Stimulated activated CD4-positive, alpha-beta T cell treated with anti-CD3 and anti-CD28 coated beads, Interleukin-15, amount 100 ng/mL, for 1 hour (primary cell): ENCODE data around the gene NPFF.
"Not testable (repeated sequence)": the region's sequence is repeated elsewhere in the genome, so short reads cannot be mapped to it uniquely, and the experiment has no call there.

Experiments
- DNase-seq, 2 donors: peaks; one replicate each; pipeline ENCODE4 v3.0.0-alpha.2; 2020; ENCODE audit warnings: low read depth in 1 of 2, low spot score in 1 of 2

NPFF gene

DNA sequence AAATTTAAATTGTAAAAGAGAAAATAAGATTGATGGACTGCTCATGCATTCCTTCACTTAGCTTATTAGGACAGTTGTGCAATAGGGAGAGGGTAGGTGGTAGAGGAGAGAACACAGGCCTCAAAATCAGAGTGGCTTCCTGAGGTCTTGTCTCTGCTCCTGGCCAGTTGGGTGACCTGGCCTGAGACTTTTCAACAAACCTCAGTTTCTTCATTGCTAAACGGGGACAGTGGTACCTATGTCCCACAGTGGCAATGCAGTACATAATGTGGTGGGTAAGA lies 10.6 kb downstream of the NPFF start:
- DNase-seq: no peak

DNA sequence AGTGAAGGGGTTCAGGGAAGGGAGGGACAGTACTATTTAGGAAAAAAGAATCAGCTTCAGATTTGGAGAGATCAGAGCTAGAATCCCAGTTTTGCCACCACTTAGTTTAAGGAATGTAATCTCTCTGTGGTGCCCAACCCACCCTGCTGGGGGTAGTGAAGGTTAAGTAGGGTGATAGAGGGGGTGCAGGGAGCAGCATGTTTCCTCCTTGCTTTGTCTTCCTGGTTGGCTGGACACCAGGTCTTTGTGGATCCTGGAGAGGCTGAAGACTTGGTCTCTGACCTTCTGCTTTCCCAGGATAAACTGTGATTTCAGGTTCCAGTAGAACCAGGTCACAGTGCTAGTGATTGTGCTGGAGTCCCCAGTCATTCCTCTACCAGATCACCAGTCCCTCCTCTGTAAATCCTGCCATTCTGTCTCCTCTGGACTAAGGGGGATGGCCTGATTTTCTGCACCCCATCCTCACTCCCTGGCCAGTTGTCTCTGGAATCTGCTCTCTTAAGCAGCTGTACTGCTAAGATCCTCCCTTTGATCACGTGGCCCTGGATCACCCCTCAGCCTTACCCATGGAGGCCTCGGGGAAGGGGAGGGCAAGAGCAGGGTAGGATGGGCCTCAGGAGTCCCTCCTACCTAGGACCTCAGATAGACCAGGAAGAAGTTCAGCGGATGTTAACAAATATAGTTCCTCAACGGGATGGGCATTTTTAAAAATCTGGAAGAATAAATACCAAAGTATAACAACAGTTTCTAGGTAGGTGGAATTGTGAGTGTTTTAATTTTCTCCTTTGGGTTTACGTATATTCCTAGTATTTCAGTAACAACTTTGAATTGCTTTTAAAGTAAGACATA lies 11.2 kb downstream of the NPFF start:
- DNase-seq: no peak

DNA sequence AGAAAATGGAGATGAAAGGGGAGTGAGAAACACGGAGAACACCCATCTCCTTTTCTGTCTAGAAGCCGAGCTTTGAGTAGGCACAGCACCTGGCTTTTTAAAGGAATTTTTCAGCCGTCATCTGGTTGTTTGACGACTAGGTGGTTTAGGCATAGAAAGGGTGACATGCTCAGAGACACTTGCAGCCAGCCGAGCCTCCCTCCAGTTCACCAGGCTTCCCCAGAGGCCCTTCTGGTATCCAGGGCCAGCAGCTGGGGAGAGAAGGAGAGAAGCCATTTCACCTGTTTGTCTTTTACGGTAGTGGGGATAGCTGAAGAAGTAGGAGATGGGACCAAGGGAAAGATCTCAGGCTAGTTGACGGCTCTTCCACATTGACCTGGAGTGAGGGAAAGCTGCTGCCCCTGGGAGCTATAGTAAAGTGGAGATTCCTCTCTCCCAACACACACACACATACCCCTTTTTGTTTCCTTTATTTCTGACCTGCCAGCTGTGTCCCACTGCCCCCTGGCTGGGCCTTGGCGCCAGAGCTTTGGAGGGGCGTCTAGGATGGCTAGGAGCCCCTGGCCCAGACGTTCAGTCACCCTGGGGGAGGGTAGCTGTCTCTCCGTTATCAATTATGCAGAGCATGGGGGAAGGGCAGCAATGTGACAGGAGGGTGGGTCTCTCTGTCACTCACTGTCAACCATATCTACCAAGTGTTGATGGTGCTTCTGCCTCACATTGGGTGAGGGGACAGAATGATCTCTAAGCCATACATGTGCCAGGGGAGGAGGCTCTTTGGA lies 13.5 kb downstream of the NPFF start:
- DNase-seq: no peak

DNA sequence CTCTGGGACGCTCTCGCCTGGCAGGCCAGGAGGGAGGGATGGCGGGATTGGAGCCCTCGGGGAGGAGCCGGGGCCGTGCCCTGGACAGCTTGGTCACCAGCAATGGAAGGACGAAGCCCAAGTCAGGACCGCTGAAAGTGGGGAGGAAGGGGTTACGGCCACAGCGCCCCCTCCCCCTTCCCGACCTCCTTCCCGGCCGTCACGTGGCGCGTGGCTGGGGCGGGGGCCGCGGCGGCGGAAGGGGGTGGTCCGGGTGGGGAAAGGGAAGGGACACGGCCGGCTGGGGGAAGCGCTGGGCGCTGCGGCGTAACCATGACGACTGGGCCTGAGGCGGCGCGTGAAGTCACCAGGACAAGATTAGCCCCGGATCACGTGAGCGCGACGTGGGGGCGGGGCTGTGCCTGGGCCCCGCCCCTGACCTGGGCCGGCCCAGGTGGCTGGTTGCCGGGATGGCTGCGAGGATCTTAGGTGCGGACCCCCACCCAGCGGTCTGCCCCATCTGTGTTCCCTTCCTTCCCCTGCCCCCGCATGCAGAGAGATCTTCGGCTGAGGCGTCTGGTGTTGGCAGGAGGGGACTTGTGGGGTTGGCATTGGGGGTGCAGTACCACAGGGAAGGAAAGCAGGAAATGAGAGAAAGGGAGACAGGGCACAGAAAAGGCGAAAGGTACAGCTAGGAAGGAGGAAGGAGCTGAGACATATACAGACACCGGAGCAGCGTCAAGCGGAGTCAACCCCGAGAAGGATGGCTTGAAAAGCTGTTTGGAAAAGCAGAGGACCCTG lies 14.3 kb downstream of the NPFF start:
- DNase-seq: peak; percentile 76 to 80

DNA sequence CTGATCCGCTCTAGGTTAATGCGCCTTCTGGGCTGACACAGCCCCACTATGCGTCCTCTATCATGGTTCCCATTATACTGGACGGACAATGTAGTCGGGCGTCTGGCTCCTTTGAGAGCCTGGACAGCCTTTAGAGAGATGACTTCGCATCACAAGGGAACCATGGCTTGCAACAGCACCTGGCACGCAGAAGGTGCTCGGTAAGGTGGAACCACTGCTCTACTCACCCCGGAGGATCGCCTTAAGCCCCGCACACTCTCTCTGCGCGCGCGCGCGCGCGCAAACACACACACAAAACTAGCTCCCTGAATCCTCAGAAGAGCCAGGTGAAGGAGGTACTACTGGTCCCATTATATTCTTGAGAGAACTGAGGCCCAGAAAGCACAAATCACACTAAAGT lies 15.1 kb downstream of the NPFF start:
- DNase-seq: no peak

DNA sequence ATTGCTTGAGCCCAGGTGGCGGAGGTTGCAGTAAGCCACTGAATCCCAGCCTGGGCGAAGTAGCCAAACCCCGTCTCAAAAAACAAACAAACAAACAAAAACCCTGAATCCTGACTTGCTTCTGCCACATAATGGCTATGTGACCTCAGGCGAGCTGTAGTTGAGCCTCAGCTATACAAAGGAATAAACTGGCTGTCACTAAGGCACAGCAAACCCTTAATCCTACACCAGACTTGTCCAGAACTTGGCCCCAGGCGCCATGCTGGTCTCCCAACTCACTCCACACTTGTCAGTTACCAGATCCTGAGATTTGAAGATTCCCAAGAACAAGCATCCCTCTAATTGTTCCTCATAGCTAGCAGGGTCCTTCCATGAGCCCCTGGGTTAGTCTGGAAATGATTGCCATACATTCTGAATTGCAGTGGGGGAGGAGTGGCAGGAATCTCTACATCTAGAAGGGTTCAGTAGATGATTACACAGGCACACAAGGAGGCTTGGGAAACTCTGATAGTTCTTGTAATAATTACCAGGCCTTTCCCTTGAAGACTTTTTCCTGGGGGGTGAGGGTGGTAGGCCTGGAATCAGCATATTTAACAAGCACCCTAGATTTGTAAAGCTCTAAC lies 17.9 kb downstream of the NPFF start:
- DNase-seq: no peak

DNA sequence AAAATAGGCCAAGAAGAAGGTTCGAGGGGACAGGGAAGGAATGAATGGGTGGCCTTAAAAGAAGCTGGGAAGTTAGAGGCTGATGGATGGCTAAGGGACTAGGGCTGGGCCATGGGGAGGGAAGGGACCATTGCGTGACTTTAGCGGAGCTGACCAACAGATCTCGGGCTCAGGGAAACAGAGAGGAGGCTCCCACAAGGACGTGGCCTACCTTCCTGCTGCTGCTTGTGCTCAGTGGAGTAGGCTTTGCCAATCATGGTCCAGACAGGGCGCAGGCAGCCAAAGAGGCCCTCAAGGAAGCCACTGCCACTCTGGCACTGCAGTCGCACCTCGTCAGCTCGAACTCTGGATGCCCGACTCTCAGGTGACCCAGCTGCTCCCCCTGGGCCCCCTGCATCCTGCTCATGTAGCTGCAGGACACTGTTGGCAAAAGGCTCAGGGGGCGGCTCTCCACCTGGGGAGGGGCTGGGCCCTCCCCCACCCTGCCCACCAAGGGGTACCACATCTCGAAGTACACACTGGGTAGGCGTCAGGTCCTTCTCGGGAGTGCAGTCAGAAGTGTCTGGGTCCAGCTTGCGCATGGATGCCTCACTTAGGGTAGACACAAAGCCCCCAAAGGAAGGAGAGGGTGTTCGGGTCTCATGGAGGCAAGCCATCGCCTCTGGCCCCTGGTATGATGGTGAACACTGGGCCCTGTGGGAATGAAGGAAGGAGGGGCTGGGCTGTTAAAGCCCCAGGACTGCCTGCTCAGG lies 20.4 kb downstream of the NPFF start:
- no peak for DNase-seq

DNA sequence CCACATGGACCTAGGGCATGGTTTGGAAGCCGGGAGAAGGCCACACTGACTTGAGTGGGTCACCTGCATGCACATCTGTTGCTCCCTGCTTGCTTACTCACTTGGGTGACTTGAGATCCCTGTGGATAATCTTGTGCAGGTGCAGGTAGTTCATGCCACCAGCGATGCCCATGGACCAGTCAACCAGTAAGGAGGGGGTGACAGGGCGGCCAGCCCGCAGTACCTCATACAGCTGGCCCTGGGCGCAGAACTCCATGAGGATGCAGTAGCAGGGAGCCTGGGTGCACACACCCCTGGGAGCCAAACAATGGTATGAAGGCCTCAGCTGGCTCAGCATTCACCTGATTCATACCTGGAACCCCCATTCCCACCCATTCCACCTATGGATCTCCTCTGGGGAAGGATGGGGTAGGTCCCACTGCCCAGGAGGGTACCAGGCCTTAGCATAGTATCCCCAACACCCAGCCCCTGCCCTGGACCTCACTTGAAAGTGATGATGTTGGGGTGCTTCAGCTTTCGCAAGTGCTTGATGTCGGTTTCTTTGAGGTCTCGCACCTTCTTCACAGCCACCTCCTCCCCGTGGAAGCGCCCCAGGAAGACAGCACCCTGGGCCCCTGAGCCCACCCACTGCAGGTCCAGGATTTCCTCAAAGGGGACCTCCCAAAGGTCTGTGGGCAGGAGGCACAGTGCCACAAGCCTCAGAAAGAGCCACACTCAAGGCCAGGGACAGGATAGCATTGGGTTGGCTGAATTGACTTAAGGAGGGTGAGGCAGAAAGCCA lies 21.1 kb downstream of the NPFF start:
- no peak for DNase-seq

DNA sequence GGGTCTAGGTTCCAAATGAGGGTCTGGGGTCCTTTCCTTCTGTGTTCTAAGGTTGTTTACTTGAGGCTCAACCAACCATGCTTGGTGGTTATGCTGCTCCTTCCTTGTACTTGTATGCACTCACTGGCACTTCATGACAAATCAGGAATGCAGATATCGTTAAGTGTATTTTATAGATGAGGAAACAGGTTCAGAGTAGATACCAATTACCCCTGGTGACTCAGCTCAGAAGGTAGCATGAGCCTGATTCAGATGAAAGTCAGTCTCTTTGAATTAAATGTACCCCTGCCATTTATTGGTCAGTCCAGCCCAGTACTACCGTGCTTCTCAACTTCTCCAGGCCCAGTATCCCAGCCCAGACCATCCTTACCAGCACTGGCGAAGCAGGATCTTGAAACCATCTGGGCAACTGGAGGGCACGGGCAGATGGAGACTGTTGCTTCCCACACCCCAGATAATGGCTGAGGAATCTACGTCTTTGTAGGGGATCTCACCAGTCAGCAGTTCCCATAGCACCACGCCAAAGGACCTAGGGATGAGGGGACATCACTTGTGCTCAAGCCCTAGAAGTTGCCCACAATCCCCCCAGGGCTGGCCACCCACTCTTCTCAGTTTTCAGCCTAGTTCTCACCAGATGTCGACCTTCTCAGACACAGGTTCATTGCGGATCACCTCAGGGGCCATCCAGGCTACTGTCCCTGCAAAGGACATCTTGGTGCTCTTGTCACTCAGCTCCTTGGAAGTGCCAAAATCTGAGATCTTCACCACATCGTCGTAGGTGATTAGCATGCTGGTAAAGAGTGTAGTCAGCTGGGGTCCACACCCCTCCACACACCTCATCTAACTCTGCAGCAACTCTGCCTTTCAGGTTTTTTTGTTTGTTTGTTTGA lies 22.4 kb downstream of the NPFF start:
- no peak for DNase-seq

DNA sequence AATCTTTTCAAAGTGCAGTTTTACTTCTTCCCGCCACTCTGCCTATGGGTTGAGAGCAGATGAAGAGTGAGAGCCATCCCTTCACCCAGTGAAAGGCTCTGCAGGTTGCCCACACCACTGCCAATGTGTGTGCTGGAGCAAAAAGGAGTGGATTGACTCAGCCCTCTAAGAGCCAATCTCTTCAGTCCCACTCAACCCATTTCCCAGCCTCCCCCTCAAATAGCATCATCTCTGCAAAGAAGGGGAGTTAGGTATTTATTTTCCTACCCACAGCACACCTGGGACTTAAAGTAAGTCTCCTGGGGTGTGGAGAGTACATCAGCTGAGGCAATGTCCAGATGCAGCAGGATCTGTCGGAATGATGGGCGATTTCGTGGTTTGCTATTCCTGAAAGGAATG lies 23.3 kb downstream of the NPFF start:
- no peak for DNase-seq

DNA sequence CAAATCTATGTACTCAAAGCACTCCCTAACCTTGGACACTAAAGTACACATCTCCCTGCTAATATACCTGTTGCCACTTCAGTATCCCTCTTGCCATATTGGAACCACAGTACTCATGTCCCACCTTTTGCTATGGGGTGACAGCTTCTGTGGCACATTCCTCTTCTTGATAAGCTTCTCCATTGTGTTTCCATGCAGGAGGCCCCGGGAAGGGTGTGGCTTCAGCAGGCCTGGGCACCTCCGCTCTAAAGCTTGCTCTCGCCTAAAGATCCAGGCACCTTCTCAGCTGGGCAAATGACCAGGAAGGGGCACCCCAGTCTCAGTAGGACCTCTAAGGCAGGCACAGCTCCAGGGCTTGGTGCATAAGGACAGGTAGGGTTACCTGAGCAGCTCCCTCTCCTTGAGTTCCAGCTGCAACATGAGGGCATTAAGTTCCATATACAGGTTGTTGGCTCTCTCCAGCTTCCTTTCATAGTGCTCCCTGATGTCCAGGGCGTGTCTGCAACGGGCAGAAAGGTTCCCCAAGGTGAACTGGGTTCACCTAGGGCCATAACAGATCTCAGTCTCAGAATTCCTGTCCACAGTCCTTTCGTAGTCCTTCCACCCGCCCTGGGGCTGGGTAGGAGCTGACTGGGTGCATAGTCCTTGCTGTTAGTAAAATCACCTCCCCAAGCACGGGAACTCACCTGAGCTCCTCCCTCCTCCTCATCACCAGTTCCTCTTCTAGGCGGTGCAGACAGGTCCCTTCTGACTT lies 23.9 kb downstream of the NPFF start:
- DNase-seq: no peak

DNA sequence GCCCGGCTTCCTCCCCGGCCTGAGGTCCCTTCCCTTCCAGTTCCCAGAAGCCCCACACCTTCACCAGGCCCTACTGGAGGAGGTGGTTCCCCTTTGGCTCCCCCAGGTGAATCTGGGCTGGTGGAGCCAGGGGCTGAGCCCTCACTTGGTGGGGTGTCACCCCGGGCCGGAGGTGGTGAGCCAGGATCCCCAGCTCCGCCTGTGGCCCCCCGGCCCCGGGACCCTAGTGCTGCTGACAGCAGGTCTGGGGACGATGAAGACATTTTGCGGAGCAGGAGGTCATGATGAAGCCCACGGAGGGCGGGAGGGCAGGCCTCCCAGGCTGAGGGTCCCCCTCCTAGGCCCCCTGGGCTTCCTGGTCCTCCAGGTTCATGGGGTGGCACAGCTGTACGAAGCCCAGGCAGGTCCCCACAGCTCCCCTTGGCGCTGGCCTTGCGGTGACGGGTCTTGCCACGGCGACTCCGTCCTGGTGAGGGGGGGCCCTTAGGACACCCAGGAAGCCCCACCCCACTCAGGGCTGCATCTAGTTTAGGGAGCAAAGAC lies 24.6 kb downstream of the NPFF start:
- no peak for DNase-seq

DNA sequence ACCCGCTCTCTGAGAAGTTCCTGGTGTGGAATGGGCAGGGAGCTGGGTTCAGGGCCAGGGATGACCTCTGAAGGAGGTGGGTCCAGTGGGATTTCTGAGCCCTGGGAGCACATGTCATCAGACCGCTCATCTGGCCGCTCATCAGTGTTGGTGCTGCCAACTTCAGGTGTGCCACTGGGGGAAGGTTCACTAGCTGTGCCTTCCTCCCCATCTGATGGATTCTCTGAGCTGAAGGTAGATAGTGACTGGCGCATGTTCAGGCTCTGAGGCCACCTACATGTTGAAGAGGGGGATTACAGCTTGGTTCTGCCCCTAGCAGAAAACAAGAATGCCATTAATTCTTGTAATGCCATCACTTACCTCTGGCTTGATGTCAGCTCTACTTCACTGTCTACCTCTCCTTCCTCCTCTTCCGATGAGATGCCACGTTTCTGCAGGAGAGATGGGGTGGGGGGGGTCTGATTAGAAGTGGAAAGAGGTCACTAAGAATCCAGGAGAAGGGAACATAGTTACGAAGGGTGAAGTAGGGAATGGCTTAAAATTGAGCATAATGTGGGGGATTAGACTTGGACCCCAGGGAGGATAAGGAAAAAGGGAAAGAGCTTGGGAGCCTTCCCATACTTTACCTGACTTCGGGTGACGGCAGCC lies 25.2 kb downstream of the NPFF start:
- DNase-seq: no peak

DNA sequence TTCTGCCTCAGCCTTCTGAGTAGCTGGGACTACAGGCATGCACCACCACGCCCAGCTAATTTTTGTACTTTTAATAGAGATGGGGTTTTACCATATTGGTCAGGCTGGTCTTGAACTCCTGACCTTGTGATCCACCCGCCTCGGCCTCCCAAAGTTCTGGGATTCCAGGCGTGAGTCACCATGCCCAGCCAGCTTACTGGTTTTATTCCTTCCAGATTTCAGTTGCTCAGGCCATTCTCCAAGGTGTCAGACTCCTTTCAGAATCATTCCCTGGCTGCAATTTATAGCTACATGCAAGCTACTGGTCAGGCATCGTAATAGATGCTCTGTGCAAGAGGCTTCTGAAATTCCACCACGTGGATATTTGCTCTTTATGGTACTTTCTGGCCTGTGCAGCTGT lies 25.8 kb downstream of the NPFF start:
- not testable (repeated sequence) for DNase-seq

DNA sequence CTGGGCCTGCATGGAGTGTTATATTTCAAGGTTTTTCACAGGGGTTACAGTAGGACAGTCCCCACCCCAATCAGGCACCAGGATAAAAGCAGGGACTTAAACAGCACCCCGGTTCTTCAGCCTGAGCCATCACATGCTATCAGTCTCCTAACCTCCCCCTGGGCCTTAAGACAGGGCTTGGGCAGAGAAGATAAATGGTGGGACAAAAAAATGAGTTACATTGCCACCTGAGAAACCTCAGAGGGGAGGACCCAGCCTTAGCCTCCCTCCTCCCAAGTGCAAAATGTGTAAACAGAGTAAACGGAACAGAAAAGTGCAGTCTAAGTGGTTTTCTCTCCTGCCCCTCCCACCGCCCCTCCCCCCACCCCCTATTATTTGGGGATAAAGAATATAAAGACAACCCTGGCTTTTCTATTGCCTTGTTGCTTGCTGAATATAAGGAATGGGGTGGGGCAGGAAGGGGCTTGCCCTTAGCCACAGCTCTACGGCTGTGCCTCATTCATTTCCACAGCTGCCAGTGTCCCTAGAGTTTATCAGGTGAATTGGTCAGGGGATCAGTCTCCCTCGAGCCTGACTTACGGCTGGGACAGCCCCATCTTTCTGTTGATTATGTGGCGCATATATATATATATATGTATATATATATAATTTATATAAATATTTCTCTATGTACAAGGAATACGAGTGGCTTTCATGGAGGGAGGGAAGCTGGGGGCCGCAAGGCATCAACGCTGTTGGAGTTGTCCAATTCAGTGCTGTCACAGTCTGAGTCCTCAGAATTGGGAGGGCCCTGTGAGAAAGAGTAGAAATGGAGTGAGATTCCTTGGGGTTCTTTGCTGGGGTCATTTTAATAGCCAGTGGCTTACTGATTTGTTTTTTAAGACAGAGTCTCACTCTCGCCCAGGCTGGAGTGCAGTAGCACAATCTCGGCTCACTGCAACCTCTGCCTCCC lies 26.5 kb downstream of the NPFF start:
- no peak for DNase-seq

DNA sequence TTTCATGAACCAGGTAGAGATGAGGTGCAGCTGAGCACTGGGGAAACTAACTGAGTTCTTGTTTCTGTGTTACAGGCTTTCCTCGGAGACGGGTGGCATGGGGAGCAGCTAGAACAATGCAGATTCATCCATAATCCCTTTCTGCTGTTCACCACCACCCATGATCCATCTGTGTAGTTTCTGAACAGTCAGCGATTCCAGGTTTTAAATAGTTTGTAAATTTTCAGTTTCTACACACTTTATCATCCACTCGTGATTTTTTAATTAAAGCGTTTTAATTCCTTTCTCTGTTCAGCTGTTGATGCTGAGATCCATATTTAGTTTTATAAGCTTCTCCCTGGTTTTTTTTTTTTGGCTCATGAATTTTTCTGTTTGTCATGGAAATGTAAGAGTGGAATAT lies 28.0 kb downstream of the NPFF start:
- no peak for DNase-seq
